ENCODE data around the gene DEXI.

DEXI gene

GRCh38 chr16:10950393-10950792, 8.1 kb upstream of the DEXI start:
- no peaks in the 10 kb centered on the region for H3K36me3 ChIP-seq (ENCODE audit: control insufficient read depth in 2 of 2, insufficient read depth in 1 of 2, low read length in 2 of 2)
- ChIA-PET CTCF (interaction anchor here (0.5 to 8.0 kb wide), 9 partner anchors 12 to 1144 kb away, joined by 3 to 72 read pairs (median 4); partner anchors contain the start of gene SOCS1), POLR2A (interaction anchor here (2.9 kb wide), 1 partner anchor 305 kb away, joined by 13 read pairs; the partner anchor contains the start of gene SOCS1)
- H3K9me3 ChIP-seq (ENCODE audit: control insufficient read depth, insufficient read depth, low read depth, low read length) = no peaks in the 10 kb centered on the region
- no peak for TF ChIP-seq ZBTB44 (tag by site-specific recombination; IDR thresholded peaks at IDR 0.05)
- no peak for TF ChIP-seq MEIS1 (CRISPR knock-in tag; IDR thresholded peaks at IDR 0.05; ENCODE audit: borderline replicate concordance)
- TF ChIP-seq REST (tag by site-specific recombination; IDR thresholded peaks at IDR 0.05) = no peak
- TF ChIP-seq ZNF548 (tag by site-specific recombination; IDR thresholded peaks at IDR 0.05) = no peak
- TF ChIP-seq GLIS1 (tag by site-specific recombination; IDR thresholded peaks at IDR 0.05) = no peak
- no peak for TF ChIP-seq ZNF585B (tag by site-specific recombination; IDR thresholded peaks at IDR 0.05)
- TF ChIP-seq ZSCAN30 (tag by site-specific recombination; IDR thresholded peaks at IDR 0.05) = no peak
- TF ChIP-seq ZNF580 (tag by site-specific recombination; IDR thresholded peaks at IDR 0.05) = no peak
- TF ChIP-seq ZNF26 (tag by site-specific recombination; IDR thresholded peaks at IDR 0.05) = no peak
- TF ChIP-seq ZFP41 (tag by site-specific recombination; IDR thresholded peaks at IDR 0.05; ENCODE audit: borderline replicate concordance) = no peak
- H3K4me3 ChIP-seq (ENCODE audit: low read depth, low read length) = no peak overlapping the region
- no peak overlapping the region for H3K27ac ChIP-seq (ENCODE audit: extremely low read depth, low read depth, low read length)
- H3K4me1 ChIP-seq (ENCODE audit: control insufficient read depth, insufficient read depth, low read length) = peaks cover 23% of the 10 kb centered on the region

GRCh38 chr16:10949424-10949970, 7.2 kb upstream of the DEXI start:
- TF ChIP-seq ZNF792 (tag by site-specific recombination; IDR thresholded peaks at IDR 0.05) = no peak
- TF ChIP-seq GLIS1 (tag by site-specific recombination; IDR thresholded peaks at IDR 0.05) = peak; percentile 65
- TF ChIP-seq ZNF10 (tag by site-specific recombination; IDR thresholded peaks at IDR 0.05) = peak; percentile 87
- no peak for TF ChIP-seq ZNF791 (tag by site-specific recombination; IDR thresholded peaks at IDR 0.05)
- TF ChIP-seq ZNF221 (tag by site-specific recombination; IDR thresholded peaks at IDR 0.05; ENCODE audit: borderline replicate concordance) = no peak
- TF ChIP-seq PRDM10 (tag by site-specific recombination; IDR thresholded peaks at IDR 0.05) = 0 out of 2 replicates have a peak, but pooled peaks have one; percentile 8
- TF ChIP-seq ZIC2 (tag by site-specific recombination; IDR thresholded peaks at IDR 0.05) = peak; percentile 85
- TF ChIP-seq SP2 (tag by site-specific recombination; IDR thresholded peaks at IDR 0.05) = 0 out of 2 replicates have a peak, but pooled peaks have one; percentile 4
- peak; percentile 25; the same call in 1 of the 2 replicates for TF ChIP-seq ZBTB17 (tag by site-specific recombination; IDR thresholded peaks at IDR 0.05)
- peak; percentile 39; the same call in 1 of the 2 replicates for TF ChIP-seq OSR2 (tag by site-specific recombination; IDR thresholded peaks at IDR 0.05)
- TF ChIP-seq ZNF600 (tag by site-specific recombination; IDR thresholded peaks at IDR 0.05) = 0 out of 2 replicates have a peak, but pooled peaks have one; percentile 36
- TF ChIP-seq ZNF768 (tag by site-specific recombination; IDR thresholded peaks at IDR 0.05) = no peak
- CTCF ChIA-PET = interaction anchor here (0.6 to 8.0 kb wide), 7 partner anchors 8 to 1145 kb away, joined by 3 to 72 read pairs (median 5); partner anchors contain the start of gene SOCS1
- no peaks in the 10 kb centered on the region for H3K9me3 ChIP-seq (ENCODE audit: control insufficient read depth, insufficient read depth, low read depth, low read length)
- no peaks in the 10 kb centered on the region for H3K36me3 ChIP-seq (ENCODE audit: control insufficient read depth in 2 of 2, insufficient read depth in 1 of 2, low read length in 2 of 2)
- POLR2A ChIA-PET = interaction anchor here (1.0 to 2.9 kb wide), 2 partner anchors 306 to 397 kb away, joined by 3 to 13 read pairs; partner anchors contain the start of gene SOCS1
- no peak overlapping the region for H3K27ac ChIP-seq (ENCODE audit: extremely low read depth, low read depth, low read length)
- H3K4me1 ChIP-seq (ENCODE audit: control insufficient read depth, insufficient read depth, low read length) = peaks cover 23% of the 10 kb centered on the region
- no peak overlapping the region for H3K4me3 ChIP-seq (ENCODE audit: low read depth, low read length)

Data from HEK293 (cell line).